ENCODE data around the gene ACAP1.
A peak's percentile ranks its signal among the peaks of the same experiment; 100 is the strongest.

The ACAP1 gene

DNA sequence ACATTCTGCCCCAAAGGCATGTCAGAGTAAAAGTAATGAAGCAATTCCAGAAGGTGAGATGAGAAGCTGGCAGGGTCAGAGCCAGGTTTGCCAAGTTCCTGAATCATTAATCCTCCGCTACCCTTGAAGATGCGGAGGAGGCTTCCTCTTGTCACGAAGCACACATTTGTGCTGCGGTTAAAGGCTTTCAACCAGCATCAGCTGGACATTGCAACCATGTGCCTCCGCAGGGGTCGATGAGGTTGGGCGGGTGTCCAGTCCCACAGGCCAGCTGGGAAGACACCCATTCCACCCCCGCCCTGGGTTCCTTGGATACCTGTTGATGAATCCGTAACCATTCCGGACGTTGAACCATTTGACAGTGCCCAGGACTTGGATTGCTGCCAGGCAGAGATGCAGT lies 43.2 kb upstream of the ACAP1 start:
- TF ChIP-seq, protein P1, sequence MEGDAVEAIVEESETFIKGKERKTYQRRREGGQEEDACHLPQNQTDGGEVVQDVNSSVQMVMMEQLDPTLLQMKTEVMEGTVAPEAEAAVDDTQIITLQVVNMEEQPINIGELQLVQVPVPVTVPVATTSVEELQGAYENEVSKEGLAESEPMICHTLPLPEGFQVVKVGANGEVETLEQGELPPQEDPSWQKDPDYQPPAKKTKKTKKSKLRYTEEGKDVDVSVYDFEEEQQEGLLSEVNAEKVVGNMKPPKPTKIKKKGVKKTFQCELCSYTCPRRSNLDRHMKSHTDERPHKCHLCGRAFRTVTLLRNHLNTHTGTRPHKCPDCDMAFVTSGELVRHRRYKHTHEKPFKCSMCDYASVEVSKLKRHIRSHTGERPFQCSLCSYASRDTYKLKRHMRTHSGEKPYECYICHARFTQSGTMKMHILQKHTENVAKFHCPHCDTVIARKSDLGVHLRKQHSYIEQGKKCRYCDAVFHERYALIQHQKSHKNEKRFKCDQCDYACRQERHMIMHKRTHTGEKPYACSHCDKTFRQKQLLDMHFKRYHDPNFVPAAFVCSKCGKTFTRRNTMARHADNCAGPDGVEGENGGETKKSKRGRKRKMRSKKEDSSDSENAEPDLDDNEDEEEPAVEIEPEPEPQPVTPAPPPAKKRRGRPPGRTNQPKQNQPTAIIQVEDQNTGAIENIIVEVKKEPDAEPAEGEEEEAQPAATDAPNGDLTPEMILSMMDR (IDR thresholded peaks at IDR 0.05; ENCODE audit: extremely low read depth, missing control alignments): no peak
- peak; percentile 28 for DNase-seq (ENCODE audit: low spot score)

DNA sequence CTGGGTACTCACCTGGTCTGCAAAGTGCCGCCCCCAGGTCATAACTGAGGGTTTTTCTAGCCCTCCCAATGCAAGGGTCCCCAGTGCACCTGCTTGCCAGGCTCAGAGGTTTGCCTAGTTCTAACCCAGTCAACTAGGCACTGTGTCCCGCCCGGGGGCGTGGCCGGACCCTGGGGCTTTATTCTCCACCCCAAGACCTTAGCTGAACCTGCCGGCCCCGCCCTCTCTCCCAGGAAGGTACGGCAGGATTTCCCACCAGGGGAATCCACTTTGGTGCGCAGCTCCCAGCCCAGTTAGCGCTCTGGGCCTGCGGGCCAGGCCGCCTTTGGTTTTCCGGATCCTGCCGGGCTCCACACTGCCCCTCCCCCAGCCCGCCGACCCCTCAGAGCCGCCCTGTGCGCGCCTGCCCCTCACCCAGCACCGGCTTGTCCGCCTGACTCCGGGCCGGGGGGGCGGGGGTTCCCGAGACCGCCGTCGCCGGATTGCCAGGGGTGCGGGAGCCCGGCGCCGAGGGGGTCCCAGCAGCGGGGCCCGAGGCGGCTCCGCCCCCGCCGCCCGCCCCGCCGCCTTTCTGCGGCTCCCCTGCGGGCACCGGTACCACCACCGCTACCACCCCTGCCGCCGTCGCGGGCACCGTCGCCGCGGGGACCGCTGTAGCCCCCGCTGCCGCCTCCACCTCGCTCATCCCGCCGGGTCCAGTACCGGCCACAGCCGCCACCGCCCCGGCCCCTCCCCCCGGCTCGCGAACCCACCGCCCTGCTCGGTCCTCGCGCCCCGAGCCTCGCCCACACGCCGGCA lies 42.3 kb upstream of the ACAP1 start:
- DNase-seq (ENCODE audit: low spot score): peak; percentile 42
- TF ChIP-seq, protein P1 (IDR thresholded peaks at IDR 0.05; ENCODE audit: extremely low read depth, missing control alignments): no peak

DNA sequence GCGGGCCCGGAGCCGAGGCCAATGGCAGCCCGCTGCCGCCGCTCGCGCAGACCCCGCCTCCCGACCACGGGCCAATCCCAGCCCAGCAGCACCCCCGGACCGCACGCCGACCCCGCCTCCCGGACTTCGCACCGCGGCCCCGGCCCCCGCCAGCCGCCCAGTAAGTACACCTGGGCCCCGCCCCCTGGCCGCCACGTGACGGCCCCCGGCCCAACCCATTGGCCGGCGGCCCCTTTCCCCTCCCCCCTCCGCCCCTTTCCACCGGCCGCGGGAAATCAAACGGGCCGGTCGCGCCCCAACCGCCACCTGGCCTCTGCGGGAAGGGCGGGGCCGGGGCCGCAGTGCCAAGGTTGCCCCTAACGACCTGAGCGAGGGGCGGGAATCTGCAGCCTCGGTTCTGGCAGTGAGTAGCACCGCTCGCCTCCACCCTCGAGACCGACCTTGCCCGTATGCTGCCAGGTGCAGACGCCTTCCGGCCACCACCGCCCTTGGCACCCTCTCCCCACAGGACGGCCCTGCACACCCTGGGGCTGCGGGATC lies 41.6 kb upstream of the ACAP1 start, which contains the start of gene YBX2:
TSS of gene YBX2 (minus strand) at position 26 of the 540 bp plus-strand sequence. CDS start 139 bp downstream, outside the sequence.
- DNase-seq (ENCODE audit: low spot score): peak; percentile 92
- TF ChIP-seq, protein P1 (IDR thresholded peaks at IDR 0.05; ENCODE audit: extremely low read depth, missing control alignments): no peak

DNA sequence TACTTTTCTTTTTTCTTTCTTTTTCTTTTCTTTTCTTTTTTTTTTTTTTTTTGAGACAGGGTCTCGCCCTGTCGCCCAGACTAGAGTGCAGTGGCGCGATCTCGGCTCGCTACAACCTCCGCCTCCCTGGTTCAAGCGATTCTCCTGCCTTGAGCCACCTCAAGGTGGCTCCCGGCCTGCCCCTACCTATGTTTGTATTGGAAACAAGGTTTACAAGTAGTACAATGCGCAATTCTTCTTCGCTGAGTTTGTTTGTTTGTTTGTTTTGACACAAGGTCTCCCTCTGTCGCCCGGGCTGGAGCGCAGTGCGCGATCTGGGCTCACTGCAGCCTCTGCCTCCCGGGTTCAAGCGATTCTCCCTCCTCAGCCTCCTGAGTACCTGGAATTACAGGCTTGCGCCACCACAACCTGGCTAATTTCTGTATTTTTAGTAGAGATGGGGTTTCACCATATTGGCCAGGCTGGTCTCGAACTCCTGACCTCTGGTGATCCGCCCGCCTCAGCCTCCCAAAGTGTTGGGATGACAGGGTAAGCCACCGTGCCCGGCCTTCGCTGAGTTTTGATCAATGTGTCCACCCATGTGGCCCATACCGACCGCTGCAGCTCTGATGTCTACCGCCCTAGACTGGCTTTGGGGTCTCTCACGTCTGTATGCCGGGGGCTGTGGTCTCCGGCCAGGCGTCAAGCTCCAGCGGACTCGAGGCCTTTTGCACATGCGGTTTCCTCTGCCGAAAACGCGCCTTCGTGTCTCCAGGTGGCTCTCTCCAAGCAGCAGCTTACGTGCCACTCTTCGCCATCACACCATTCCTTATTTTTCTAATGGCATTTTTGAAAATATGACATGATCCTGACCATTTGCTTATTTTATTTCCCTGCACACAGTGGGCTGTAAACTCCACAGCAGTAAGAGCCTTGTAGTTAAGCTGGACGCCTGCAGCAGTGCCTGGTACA lies 40.8 kb upstream of the ACAP1 start:
- TF ChIP-seq, protein P1 (IDR thresholded peaks at IDR 0.05; ENCODE audit: extremely low read depth, missing control alignments): no peak
- DNase-seq (ENCODE audit: low spot score): peak; percentile 34

DNA sequence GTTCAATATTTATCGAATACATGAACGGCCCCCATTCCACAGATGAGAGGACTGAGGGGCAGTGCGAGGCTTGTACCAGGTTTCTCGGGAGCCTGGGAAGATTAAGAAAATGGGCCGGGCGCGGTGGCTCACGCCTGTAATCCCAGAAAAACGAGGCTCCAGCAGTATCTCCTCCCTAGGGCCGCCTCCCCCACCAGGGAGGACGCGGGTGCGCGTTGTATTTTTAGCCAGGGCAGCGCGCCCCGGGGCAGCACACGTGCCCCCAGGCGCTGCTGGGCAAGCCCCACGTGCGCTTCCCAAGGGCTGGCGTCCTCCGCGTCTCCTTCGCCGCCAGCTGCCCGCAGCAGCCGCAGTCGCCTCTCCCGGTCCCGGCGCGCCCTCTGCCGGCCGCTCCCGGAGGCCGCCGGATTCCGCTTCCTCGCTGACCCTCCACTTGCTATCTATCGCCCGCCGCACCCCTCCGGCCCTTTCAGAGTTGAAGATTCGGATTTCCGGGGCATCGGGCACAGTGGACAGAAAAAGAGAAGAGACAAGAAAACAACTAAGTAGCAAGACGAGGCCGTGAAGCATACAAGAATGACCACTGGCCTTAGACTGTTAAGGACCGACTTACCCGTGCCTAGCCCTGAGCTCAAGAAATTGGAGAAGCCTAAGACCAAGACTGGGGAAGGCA lies 40.0 kb upstream of the ACAP1 start:
- TF ChIP-seq, protein P1 (IDR thresholded peaks at IDR 0.05; ENCODE audit: extremely low read depth, missing control alignments): peak; percentile 99
- DNase-seq (ENCODE audit: low spot score): peak; percentile 89

DNA sequence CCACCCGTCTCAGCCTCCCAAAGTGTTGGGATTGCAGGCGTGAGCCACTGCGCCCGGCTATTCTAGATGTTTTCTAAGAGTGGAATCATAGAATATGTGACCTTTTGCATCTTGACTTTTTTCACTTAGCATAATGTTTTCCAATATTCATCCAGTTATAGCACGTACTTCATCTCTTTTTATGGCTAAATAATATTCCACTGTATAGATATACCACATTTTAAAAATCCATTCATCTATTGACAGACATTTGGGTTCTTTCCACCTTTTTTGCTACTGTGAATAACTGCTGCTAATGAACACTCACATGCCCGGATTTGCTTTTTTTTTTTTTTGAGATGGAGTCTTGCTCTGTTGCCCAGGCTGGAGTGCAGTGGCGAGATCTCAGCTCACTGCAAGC lies 32.1 kb upstream of the ACAP1 start:
- DNase-seq (ENCODE audit: low spot score): no peak
- TF ChIP-seq, protein P1 (IDR thresholded peaks at IDR 0.05; ENCODE audit: extremely low read depth, missing control alignments): no peak
